HG02623 (cell line): ENCODE results near the gene FAM168B.
"Not testable (repeated sequence)": the region's sequence is repeated elsewhere in the genome, so short reads cannot be mapped to it uniquely, and the experiment has no call there.

Source experiments
- ATAC-seq: cut with Tn5 transposase; IDR thresholded peaks from one replicate; pipeline ENCODE4 v1.9.1; 2021; ENCODE audit warnings: moderate library complexity; ENCODE audit not compliant: unreplicated experiment

The FAM168B gene

GRCh38 chr2:131093006-131093695, at the start of gene FAM168B:
FAM168B (minus strand) TSS chr2:131093460; CDS start chr2:131082646, 10,814 bp downstream.
- peak; percentile 85 for ATAC-seq

- ATAC-seq = no peak
Measured at GRCh38 chr2:131142849-131143248, 49.6 kb upstream of the FAM168B start.

GRCh38 chr2:131140581-131140980, 47.3 kb upstream of the FAM168B start:
- no peak for ATAC-seq

- ATAC-seq = no peak
Measured at GRCh38 chr2:131132729-131133128, 39.5 kb upstream of the FAM168B start.

DNA sequence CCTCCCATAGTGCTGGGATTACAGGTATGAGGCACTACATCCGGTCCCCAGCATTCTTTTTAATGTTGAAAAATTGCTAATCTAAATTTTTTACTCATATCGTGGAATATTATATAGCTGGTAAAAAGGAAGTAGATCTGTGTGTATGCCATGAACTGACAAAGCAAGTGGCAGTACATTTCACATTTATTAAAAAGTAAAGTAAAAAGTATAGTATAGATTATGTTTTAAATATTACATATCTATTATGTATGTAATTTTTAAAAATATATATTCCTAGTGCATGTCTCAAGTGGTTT, 37.0 kb upstream of the FAM168B start:
- ATAC-seq = no peak

- no peak for ATAC-seq
Measured at GRCh38 chr2:131127981-131128380, 34.7 kb upstream of the FAM168B start.

DNA sequence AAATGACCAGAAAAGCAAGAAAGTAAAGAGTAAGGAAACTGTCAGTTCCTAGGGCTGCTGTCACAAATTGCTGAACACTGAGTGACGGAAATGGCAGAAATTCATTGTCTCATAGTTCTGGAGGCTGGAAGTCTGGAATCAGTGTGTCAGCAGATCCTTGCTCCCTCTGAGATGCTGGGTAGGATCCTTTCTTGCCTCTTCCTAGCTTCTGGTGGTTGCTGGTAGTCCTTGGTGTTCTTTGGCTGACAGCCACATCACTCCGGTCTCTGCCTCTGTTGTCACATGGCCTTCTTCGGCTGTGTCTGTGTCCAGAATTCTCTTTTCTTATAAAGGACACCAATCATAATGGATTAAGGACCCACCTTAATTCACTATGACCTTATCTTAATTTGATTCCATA, 33.8 kb upstream of the FAM168B start:
- no peak for ATAC-seq

- no peak for ATAC-seq
Measured at GRCh38 chr2:131126436-131126835, 33.2 kb upstream of the FAM168B start.

DNA sequence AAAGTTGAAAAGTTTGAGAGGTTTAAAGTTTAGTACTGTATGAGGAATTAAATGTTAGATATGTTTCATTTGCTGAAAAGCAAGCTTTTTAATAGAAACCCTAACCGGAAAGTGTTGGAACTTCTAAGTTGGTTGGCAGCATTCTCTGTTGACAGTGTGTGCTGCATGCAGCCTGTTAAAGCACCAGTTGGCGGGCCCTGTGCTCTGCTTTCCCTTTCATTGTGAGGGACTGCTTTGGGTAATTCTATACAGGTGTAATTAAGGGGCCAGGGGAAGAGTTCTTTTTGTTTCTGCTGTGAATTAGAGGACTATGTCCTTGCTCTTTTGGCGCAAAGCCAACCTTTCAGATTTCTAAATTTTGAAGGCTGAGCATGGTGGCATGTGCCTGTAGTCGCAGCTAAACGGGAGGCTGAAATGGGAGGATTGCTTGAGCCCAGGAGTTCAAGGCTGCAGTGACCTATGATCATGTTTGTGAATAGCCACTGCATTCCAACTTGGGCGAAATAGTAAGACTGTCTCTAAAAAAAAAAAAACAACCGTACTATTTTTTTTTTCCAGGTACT, 32.0 kb upstream of the FAM168B start:
- ATAC-seq = no peak

DNA sequence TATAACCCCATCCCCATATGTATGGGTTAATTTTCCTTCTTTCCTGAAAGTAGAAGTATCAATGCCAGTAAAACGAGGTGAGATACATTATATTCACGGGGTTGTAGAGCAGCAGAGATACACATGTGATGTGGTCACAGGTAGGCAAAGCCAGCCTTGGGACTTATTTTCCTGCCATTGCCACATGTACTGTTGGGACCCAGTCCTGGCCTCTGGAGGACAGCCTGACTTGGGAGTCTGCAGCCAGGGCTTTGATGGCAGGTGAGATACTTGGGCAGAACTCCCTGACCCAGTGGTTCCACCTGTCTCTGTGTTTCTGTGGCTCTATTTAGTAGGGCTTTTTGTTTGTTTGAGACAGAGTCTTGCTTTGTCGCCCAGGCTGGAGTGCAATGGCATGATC, 29.9 kb upstream of the FAM168B start:
- no peak for ATAC-seq

DNA sequence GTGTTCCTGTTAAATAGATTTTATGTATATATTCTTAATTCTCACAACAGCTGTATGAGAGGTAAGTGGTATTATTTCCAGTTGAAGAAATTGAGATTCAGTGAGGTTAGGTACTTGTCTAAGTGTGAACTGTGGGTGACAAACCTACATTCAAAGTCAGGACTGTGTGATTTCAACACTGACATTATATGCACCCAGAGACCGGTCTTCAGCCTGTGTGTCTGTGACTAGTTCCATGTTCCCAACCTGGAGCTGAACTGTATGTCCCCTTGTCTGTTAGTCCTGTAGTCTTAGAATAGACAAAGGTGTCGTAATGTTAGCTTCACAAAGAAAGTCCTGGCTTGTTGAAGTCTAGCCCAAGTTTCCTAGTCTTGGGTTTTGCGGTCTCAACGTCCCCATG, 29.2 kb upstream of the FAM168B start:
- ATAC-seq = no peak

GRCh38 chr2:131121464-131121863, 28.2 kb upstream of the FAM168B start:
- no peak for ATAC-seq

GRCh38 chr2:131120815-131121317, 27.6 kb upstream of the FAM168B start:
- ATAC-seq = no peak

DNA sequence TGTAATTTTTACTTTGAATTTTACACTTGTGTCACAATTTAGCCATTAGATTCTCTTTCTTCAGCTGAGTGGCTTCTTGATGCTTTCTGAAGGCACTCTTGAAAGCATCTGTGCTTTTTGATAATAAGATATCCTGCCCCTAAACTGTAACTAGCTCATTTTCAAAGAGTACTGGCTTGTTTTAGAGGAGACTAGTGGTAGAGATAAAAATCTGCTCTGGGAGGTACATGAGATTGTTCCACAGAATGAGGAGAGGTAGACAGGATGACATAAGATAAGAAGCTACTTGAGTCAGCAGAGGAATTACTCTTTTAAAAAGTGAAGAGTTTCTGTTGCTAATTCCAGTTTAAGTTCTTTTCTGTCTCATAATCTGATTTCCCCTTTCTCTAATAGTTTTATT, 22.5 kb upstream of the FAM168B start:
- ATAC-seq = no peak

- ATAC-seq = not testable (repeated sequence)
Measured at GRCh38 chr2:131114950-131115349, 21.7 kb upstream of the FAM168B start.

GRCh38 chr2:131113566-131114227, 20.4 kb upstream of the FAM168B start:
- no peak for ATAC-seq

DNA sequence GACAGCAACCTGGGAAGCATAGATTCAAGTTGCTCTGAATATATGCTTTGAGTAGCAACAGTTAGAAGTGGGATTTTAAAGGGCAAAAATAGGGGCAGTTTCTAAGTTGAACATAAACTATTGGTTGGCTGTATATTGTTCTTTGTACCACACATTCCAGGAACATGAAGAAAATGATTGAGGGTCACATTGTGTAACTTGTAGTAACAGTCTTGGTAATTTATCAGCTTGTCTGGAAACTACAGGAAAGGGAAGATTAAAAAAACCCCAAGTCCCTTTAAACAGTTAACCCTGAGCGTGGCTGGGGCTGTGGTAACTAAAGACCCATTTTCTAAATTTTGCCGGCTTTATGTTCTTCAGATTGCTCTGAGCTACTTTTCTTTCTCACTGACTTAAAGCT, 19.3 kb upstream of the FAM168B start:
- no peak for ATAC-seq

DNA sequence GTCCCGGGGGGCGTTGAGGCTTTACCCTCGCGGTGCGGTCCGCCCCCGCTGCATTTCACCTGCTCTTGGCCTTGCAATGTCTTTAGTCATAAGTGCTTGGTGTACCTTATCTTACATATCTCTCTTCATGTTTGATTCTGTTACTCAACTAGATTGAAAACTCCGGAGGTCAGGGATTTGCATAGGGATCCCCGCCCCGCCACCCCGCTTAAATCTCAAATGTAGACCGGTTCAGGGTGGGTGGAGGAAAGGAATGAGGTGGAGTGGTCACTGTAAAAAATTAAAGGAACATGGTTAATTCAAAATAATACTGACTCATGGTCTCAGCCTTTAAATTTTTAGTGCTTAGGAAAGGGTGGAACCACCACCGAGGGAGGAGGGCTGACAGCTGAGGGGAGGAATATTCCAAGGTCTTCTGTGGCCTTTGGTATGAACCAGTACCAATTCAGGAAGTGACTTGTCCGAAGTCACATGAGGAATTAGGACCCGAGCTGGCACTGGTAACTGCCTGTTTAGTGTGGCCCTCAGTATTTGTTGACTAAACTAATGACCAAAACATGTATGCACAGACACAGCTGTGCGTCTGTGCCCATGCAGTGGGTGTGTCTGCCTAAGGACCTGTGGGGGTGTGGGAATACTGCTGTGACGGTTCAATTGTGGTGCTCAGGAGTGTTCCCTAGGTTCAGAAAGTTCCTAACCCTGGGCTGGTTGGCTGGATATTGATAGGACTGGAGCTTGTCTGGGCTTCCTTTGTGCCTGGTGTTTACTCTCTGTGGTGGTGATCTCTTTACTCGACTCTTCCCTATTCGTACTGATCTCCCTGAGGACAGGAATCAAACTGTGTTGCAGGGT, 12.9 kb upstream of the FAM168B start:
- ATAC-seq = peak; percentile 34

GRCh38 chr2:131105156-131105949, 12.1 kb upstream of the FAM168B start, which contains the start of gene PLEKHB2:
PLEKHB2 (plus strand) TSS chr2:131105336; CDS start chr2:131120942, 15,606 bp downstream.
- peak; percentile 74 for ATAC-seq

DNA sequence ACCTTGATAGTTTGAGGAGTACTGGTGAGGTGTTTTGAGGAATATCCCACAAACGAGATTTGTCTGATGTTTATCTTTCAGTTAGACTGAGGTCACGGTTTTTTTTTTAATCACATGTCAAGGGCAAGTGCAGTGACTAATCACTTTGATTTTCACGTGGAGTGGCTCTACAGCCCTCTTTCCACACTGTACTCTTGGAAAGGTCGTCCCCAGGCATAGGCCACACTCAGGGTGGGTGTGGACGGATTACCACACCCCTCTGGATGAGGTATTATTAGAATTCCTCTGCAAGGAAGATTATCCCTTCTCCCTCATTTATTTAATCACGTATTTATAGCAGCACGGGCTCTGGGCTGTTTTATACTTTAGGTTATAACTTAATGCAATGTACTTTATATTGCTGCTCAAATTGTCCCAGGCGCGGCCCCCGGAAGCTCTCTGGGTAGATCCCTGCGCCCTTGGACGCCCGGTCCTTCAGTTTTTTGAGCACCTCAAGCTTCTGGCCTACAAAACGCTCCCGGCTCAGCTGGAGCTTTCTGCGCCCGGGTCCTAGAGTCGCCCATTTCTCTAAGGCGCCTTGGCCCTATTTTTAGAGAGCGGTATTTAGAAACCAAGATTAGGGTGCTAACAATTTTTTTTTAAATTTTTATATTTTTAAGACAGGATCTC, 11.4 kb upstream of the FAM168B start:
- peak; percentile 64 for ATAC-seq
